GM12872 (cell line): ENCODE results near the gene GAN.

Experiments
- TF ChIP-seq, protein P1 (sequence below): IDR thresholded peaks from 3 replicates; pipeline ENCODE4 v1.5.1; 2011; ENCODE audit warnings: low read depth, mild to moderate bottlenecking, low read length, moderate library complexity; ENCODE audit not compliant: insufficient read depth

GAN gene

DNA sequence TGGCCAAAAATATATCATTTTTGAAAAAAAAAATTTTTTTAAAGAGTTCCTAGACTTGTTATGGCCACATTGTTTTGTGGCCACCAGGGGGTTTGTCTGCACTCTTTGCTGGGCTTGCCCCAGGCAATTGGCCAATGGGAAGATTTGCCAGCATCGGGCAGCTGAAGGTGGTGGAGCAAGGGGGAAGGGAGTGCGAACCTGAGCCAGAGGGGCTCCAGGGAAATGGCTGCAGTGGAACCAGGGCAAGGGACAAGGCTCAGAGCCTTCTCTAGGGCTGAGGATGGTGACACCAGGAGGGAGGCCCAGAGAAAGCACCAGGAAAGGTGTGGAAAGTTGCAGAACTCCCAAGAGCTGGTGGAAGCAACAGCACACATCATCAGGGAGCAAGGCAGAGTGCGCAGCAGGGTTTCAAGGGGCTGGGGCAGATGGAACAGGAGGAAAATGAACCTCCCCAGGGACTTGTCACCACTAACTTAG, 114.3 kb downstream of the GAN start:
- TF ChIP-seq, protein P1, sequence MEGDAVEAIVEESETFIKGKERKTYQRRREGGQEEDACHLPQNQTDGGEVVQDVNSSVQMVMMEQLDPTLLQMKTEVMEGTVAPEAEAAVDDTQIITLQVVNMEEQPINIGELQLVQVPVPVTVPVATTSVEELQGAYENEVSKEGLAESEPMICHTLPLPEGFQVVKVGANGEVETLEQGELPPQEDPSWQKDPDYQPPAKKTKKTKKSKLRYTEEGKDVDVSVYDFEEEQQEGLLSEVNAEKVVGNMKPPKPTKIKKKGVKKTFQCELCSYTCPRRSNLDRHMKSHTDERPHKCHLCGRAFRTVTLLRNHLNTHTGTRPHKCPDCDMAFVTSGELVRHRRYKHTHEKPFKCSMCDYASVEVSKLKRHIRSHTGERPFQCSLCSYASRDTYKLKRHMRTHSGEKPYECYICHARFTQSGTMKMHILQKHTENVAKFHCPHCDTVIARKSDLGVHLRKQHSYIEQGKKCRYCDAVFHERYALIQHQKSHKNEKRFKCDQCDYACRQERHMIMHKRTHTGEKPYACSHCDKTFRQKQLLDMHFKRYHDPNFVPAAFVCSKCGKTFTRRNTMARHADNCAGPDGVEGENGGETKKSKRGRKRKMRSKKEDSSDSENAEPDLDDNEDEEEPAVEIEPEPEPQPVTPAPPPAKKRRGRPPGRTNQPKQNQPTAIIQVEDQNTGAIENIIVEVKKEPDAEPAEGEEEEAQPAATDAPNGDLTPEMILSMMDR, result peak; percentile 60

DNA sequence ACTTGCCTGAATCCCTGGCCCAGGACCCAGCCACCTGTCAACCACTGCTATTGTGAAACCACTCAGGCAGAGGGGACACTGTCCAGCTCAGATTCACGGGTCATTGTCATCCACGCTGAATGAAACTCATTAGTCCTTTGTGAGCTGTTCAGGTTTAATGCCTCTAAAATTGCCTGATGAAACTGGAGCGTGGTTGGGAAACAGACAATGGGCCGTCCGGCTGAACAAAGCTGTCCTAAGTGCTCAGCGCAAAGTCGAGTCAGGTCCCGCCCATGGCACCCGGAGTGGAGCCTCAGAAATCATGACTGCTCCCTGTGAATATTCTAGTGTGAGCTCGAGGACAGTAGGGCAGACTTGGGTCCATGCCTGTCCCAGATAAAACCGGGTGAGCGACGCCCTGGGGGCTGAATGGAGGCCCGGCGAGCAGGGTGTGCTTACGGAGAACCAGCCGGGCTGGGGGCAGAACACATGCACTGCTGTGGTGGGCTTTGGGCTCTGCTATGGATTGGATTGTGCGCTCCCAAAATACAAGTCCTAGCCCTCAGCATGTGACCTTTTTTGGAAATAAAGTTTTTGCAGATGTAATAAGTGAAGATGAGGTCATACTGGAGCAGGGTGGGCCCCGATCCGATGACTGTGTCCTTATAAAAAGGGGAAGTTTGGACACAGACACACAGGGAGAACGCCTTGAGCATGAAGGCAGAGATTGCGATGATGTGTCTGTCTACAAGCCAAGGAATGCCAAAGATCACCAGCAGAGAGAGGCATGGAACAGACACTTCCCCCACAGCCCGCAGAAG, 117.0 kb downstream of the GAN start:
- TF ChIP-seq, protein P1, result no peak

DNA sequence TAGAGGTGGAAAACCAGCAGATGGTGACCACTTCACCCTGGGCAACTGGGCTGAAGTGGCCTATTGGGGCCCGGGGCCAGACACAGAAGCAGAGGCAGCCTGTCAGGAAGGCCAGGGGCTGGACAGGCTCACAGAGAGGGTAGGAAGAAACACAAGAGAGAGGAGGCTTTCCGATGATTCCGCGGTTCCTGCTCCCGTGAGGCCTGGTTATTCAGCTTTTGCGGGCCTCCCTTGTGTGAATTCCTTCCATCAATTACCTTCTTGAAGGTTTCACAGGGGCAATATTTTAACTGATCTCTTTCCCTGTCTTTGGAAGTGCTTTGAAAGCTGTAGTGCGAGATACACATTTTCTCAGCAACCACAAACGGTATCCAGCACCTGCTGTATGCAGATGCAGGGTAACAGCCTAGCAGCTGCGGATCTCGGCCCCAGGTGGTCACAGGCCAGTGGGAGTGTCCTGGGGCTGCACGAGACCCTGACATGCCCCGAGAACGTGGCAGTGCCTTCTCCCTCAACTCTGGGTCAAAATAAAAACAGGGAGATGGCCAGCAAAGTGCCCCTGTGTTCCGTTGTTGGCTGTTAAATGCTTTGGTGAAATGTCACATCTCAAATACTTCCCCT, 118.3 kb downstream of the GAN start:
- TF ChIP-seq, protein P1, result no peak

DNA sequence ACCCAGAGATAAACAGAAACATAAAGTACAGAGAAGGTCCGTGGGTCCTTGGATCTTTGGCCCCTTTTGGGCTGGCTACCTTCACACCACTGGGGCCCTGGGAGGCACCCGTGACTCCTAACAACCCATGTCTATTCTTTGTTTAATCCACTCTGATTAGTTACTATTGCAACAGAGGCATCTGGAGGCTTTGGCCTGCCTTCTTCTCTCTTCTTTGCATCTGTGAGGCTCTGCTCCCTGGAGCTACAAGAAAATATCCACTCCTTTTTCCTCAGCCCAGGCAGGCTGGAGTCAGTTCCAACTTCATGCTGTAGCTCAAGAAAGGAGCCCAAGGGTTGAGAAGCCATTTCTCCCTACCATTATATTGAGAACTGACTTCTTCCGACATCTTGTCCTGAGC, 120.3 kb downstream of the GAN start:
- TF ChIP-seq, protein P1, result no peak

DNA sequence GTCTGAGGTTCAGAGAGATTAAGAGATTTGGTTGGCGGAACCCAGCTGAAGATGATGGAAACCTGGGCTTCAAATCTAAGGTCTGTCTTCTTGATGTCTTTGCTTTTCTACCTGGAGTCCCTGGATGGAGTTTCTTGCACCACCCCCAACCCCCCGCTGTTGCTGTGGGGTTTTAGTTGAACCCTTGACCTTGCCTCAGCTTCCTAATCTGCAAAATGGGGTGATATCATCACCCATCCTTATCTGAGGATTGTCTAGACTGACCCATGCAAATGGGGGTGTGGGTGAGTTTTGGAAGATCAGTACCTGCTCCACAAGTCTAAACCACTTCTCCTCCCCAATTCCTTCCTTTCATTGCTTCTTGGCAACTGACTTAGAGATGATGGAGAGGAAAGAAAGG, 120.8 kb downstream of the GAN start:
- TF ChIP-seq, protein P1, result no peak

DNA sequence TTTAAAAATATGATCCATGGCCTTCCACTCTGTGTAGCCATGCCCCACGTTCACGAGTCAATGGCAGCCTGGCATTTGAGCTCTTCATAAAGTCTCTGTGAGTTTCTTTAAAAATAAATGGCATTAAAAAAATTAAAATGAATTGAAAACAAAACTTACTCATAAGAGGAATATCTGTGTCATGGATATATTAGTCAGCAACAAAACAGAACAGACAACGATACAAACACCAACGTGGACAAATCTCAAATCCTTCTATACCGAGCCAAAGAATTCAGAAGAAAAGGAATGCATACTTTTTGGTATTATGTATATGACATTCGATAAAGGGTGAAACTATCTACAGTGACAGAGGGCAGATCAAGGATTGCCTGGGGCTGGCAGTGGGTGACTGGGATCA, 121.6 kb downstream of the GAN start:
- TF ChIP-seq, protein P1, result no peak

DNA sequence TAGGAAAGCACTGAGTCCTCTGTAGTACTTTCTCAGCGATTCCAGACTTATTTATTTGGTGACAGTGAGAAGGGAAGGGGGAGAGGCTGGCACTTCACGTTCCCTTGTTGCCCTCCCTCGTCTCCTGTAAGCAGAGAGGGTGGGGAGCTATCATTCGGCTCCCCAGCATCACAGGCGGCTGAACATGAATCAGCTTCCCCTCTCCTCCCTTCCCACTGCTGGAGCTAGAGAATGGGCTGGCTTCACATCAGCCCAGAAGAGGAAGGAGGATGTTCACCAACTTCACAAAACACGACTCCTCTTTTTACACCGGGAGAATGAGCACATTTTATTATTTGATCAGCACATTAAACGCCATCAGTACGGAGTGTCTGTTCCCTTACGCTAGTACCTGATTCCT, 123.1 kb downstream of the GAN start:
- TF ChIP-seq, protein P1, result no peak
